Effector CD8-positive, alpha-beta T cell (primary cell): ENCODE measurements around the gene SPATS2L.

ENCODE experiments used
- DNase-seq: peaks from one replicate; lab custom pipeline; 2025; lab: John Stamatoyannopoulos, UW

SPATS2L gene

GRCh38 chr2:200498402-200499162 is 192.1 kb downstream of the SPATS2L start:
- DNase-seq, result no peak

DNA sequence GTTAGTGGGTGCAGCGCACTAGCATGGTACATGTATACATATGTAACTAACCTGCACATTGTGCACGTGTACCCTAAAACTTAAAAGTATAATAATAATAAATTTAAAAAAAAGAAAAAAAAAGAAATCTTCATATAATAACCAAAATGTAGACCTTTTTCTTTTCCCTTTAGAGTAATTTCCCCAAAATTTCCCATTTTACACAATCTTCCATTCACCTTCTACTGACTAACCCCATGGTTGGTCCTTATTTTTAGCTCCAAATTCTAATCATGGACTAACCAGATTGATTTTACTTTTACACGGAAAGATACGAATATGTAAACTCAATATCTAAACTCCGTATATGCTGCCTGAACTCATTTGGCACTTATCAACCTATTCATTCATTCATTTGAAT is 195.7 kb downstream of the SPATS2L start:
- DNase-seq, result no peak

DNA sequence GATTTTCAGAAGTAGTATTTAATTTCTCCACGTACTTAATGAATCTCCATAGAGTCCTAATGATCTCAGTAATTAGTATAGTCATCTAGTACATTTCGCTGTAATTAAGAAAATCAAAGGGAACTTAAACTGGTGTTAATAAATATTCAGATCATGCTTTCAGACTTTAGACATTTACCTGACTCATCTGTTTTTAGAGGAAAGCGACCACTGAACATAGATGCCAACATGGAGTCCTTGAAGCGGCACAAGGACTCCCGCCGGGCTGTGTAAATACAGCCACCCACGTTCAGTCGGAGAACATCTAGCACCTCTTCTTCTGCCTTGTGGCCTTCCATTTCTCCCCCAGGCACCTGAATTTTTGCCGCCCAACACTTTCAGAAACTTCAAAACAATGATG is 200.2 kb downstream of the SPATS2L start:
- DNase-seq, result no peak

- no peak for DNase-seq
These were observed 200.7 kb downstream of the SPATS2L start for GRCh38 chr2:200507179-200507578.

DNA sequence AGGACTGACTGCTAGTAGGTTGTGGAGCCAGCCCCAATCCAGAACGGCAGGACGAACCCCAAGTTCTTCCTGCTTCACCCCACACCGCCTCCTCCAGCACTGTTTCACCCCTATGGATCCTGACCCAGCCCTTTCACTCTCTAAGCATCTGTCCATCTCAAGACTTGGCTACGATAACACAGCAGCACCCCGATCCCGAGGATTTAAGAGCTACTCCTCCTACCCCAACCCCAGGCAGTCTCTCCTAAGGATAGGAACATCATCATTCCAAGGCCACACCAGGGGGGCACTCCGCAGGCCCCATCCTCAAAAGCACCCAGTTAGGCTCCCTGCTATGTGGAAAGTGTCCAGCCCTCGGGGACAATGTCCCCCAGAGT is 202.7 kb downstream of the SPATS2L start:
- DNase-seq, result no peak

- DNase-seq, result peak; percentile 80
These were observed 203.3 kb downstream of the SPATS2L start, which contains the start of gene KCTD18 for GRCh38 chr2:200509612-200510433. Gene KCTD18, minus strand, starts transcription at chr2:200510068. Its CDS starts 3,052 bp downstream, at chr2:200507016.

- DNase-seq, result no peak
These were observed 208.7 kb downstream of the SPATS2L start for GRCh38 chr2:200515155-200515554.

DNA sequence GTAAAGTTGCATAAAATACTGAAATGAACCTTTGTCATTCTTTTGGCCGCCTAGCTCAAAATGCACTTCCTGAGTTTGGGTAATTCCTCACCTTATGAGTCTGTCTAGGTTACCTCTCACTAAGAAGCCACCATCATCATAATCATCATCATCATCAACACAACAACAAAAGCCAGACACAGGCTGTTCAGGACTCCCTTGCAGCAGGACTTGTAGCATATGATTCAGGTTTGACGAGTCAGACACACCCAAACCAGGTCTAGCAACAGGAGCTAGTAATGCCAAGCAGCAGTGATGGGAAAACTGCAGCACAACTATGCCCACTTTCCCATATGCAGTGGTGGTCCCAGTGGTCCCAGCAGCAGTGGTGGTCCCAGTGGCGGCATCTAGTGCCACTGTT is 216.7 kb downstream of the SPATS2L start:
- no peak for DNase-seq

DNA sequence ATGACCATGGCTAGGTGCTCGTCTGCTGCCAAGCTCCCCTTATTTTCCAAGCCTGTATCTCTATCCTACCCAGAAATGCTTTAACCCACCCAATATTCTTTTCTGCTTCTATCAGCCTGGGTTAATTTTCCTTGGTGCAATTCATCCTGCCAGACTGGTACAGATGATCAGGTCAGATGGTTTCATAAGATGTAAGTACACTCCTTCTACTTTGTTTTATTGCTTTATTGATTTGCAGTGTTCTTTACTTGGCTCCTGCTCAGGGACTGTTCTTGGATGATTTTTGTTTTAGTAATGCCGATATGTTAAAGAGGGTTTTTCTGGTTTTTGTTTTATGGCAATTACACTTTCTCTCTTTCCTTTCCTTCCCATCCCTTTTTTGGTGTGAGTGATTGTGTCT is 217.1 kb downstream of the SPATS2L start:
- no peak for DNase-seq

DNA sequence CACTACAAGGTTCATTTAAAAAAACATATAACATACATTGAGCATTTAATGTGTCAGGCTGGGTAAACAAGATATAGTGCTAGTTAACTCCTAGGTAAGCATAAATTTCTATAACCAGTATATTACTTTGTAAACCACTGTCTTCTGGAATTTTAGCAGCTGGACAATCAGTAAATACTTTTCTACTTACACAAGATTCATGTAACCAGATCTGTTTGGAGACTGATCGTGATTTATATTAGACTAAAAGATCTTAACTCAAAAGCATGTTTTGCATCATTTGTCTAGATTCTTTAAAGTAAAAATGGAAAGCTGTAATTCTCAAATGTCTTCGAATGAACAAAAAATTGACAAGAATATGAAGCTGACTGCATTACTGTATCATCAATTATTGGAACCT is 218.6 kb downstream of the SPATS2L start:
- no peak for DNase-seq

GRCh38 chr2:200525551-200525881 is 219.0 kb downstream of the SPATS2L start:
- DNase-seq, result no peak

DNA sequence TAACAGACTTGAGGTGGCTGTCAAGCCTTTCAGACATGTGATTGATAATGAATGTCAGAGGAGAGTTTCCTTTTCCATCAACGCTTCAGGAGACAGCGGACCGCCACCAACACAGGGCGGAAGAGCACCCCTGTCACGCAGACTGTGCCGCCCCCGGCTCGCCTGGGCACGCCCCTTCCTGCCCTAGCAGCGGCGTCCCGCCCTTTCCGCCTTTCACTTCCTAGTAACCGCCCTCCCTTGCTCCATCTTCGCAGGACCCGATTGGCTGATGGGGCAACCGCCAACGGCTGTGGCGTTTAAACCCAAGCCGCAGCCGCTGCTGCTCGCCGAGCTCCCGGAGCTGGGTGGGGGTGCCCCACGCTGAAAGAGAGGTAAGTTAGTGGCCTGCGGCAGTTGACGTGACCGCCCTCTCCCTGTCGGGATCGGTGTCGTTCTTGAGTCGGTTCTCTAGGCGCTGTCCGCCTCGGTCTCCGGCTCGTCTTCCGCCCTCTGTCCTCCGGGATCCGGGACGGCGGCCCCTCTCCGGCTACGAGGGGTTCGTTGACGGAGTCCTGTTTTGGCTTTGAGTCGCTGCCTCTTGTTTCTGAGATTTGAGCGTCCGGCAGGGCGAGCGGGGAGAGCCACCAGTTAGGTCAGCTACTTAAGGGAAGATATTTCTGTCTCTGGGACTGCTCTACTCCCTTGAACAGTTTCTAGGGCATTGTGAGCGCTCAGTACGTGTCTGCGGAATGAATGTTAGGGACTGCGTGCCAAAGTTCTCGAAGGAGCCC is 219.6 kb downstream of the SPATS2L start, which contains the start of gene SGO2:
Gene SGO2 (plus strand): TSS at position 326 of the 770 bp plus-strand sequence. CDS start 6,769 bp downstream, outside the sequence.
- peak; percentile 91 for DNase-seq

GRCh38 chr2:200528228-200528627 is 221.7 kb downstream of the SPATS2L start:
- no peak for DNase-seq
